ENCODE results near the gene UNC5CL. TPM values are rescaled to one million over a fixed set of nuclear protein-coding genes. Genes with fewer than 3 reads are reported as not detected.

UNC5CL gene
- total and polyA plus RNA-seq, 9 of the 15 experiments (the other 6 are each of a cell fraction or from before 2014, with no cell fraction given): 0.07 to 1.8 (median 0.62) TPM; not detected in 1

DNA sequence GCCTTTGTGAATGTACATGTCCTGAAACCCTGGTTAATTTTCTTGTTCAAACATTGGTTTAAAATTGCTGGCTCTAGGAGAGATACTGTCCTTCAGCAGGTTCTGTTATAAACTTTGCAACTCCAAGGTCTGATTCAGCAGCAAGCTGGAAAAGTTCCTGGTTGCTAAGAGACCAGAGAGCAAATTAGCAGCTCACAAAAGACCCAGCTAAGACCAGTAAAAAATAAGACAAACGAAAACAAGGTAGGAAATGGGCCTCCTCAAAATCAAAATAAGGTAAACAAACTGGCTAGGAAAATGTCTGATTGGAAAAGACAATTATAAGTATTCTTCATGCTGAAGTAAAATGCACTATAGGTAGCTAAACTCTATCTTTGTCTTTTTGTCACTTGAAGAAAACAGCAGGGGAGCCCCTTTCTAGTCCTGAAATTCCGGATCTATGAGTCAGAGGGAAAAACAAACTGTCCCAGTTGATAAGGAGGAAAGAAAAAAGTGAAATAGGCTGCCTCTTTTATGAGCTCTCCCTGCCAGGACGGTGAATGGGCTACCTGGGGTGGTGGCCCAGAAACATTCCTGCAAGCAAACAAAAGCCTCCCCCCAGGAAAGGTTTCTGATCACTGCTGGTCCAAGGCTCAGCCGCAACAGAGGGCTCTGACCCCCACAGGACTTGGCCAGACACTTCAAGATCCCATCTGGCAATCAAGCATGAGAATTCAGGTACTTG lies 41.6 kb downstream of the UNC5CL start:
- ChIA-PET POLR2A (interaction anchor here (0.7 to 1.0 kb wide), 2 partner anchors 10 to 546 kb away, joined by 3 to 4 read pairs; no protein-coding TSS in a partner anchor), CTCF (ENCODE audit: low intra/inter-chr PET ratio) (interaction anchor here (0.7 kb wide), 1 partner anchor 10 kb away, joined by 4 read pairs; no protein-coding TSS in a partner anchor)
- intact Hi-C loops (cut with micrococcal nuclease) (loop anchor here (5.0 kb wide), 1 partner anchor 75 kb away; the partner anchor contains the start of genes NFYA and OARD1), in situ Hi-C loops (cut with MboI) (no loop called here)
- ATAC-seq: peak; percentile 52
- peaks cover 13 to 27% of the 10 kb centered on the region in 2 experiments; a peak in 4 of 5 replicates for H3K4me1 ChIP-seq (replicated peaks in 1 of 2; ENCODE audit: control insufficient read depth in 2 of 2, insufficient read depth in 2 of 2, low read length in 2 of 2)
- H3K36me3 ChIP-seq (ENCODE audit: control insufficient read depth, insufficient read depth, low read length): no peaks in the 10 kb centered on the region
- 0% methylated on average over 4 of the region's 4 CpGs for WGBS (ENCODE audit: insufficient coverage, low coverage, missing lambda C conversion rate)
- H3K27me3 ChIP-seq (ENCODE audit: control insufficient read depth in 2 of 2, insufficient read depth in 2 of 2, low read length in 2 of 2): peaks cover 3 to 7% of the 10 kb centered on the region in 2 experiments; a peak in 3 of 5 replicates
- no peaks in the 10 kb centered on the region for H3K9me3 ChIP-seq (replicated peaks; ENCODE audit: control insufficient read depth, insufficient read depth, low read depth, low read length)
- no peaks in the 10 kb centered on the region for H3K79me2 ChIP-seq (ENCODE audit: control insufficient read depth, insufficient read depth, low read length)
- no peaks in the 10 kb centered on the region for H3K9me1 ChIP-seq (ENCODE audit: control insufficient read depth, insufficient read depth, low read length)
- H3K4me2 ChIP-seq (ENCODE audit: insufficient read depth, low read length): peak overlapping the region; percentile 66
- no TSS peak for BruUV-seq (replicated peaks)
- H3K9ac ChIP-seq (ENCODE audit: insufficient read depth in 1 of 2, low read depth in 2 of 2, low read length in 2 of 2): no peak overlapping the region
- peak; percentile 83 for FAIRE-seq
- H3K27ac ChIP-seq (ENCODE audit: extremely low read depth, low read depth, low read length): peak overlapping the region; percentile 11; the same call in 2 of the 3 replicates
- peak overlapping the region; percentile 76 for H2AFZ ChIP-seq (ENCODE audit: low read depth, low read length)
- H4K20me1 ChIP-seq (replicated peaks; ENCODE audit: control insufficient read depth, insufficient read depth, low read length): no peaks in the 10 kb centered on the region
- no peak overlapping the region for H3K4me3 ChIP-seq
- peak; percentile 54 to 76 (median 62) for DNase-seq (ENCODE audit: extremely low read depth in 1 of 4, low spot score in 3 of 4)
- peak; percentile 22 to 41; a peak in 2 of 4 replicates for TF ChIP-seq FOXK2 (conservative IDR thresholded peaks at IDR 0.05 in 1 of 2, IDR thresholded peaks at IDR 0.05 in 1 of 2; ENCODE audit: low read depth in 2 of 2)
- no peak for TF ChIP-seq CBX2 (IDR thresholded peaks at IDR 0.05; ENCODE audit: insufficient read depth, low read length, poor library complexity, severe bottlenecking)
- no peak for TF ChIP-seq CCNT2 (IDR thresholded peaks at IDR 0.05; ENCODE audit: borderline replicate concordance, extremely low read depth, insufficient read length, low read depth, low read length)
- no peak for TF ChIP-seq HNRNPK (IDR thresholded peaks at IDR 0.05; ENCODE audit: low read depth, low read length, poor library complexity, severe bottlenecking)
- TF ChIP-seq CREM (IDR thresholded peaks at IDR 0.05; ENCODE audit: low read depth): no peak
- TF ChIP-seq TEAD2 (tag; IDR thresholded peaks at IDR 0.05): 0 out of 2 replicates have a peak, but pooled peaks have one; percentile 49
- no peak for TF ChIP-seq HBP1 (CRISPR knock-in tag; IDR thresholded peaks at IDR 0.05)
- TF ChIP-seq JUN (IDR thresholded peaks at IDR 0.05; ENCODE audit: borderline replicate concordance, low read depth, low read length): peak; percentile 81
- no peak for TF ChIP-seq JUN (CRISPR knock-in tag; IDR thresholded peaks at IDR 0.05; ENCODE audit: borderline replicate concordance)
- TF ChIP-seq POLR2H (tag; IDR thresholded peaks at IDR 0.05; ENCODE audit: low read depth): no peak
- TF ChIP-seq, protein P1, sequence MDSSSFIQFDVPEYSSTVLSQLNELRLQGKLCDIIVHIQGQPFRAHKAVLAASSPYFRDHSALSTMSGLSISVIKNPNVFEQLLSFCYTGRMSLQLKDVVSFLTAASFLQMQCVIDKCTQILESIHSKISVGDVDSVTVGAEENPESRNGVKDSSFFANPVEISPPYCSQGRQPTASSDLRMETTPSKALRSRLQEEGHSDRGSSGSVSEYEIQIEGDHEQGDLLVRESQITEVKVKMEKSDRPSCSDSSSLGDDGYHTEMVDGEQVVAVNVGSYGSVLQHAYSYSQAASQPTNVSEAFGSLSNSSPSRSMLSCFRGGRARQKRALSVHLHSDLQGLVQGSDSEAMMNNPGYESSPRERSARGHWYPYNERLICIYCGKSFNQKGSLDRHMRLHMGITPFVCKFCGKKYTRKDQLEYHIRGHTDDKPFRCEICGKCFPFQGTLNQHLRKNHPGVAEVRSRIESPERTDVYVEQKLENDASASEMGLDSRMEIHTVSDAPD (CRISPR knock-in tag; IDR thresholded peaks at IDR 0.05): no peak
- 0 out of 2 replicates have a peak, but pooled peaks have one; percentile 39 for TF ChIP-seq GATAD2B (IDR thresholded peaks at IDR 0.05; ENCODE audit: borderline replicate concordance)
- TF ChIP-seq HMGN3 (IDR thresholded peaks at IDR 0.05; ENCODE audit: borderline replicate concordance, extremely low read depth, insufficient read length, low read depth, low read length): no peak

All from K562 (cell line).